ENCODE results near the gene FBXO11. TPM values are rescaled to one million over a fixed set of nuclear protein-coding genes. Genes with fewer than 3 reads are reported as not detected.

The FBXO11 gene
- total RNA-seq, 1 donor from 2014 or later, result 83.9 TPM

GRCh38 chr2:47810850-47811249 is 95.4 kb downstream of the FBXO11 start:
- TF ChIP-seq, protein P1, sequence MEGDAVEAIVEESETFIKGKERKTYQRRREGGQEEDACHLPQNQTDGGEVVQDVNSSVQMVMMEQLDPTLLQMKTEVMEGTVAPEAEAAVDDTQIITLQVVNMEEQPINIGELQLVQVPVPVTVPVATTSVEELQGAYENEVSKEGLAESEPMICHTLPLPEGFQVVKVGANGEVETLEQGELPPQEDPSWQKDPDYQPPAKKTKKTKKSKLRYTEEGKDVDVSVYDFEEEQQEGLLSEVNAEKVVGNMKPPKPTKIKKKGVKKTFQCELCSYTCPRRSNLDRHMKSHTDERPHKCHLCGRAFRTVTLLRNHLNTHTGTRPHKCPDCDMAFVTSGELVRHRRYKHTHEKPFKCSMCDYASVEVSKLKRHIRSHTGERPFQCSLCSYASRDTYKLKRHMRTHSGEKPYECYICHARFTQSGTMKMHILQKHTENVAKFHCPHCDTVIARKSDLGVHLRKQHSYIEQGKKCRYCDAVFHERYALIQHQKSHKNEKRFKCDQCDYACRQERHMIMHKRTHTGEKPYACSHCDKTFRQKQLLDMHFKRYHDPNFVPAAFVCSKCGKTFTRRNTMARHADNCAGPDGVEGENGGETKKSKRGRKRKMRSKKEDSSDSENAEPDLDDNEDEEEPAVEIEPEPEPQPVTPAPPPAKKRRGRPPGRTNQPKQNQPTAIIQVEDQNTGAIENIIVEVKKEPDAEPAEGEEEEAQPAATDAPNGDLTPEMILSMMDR (conservative IDR thresholded peaks at IDR 0.05), result no peak
- no peak for DNase-seq (ENCODE audit: extremely low spot score, unreplicated experiment)
- no peaks in the 10 kb centered on the region for H3K9me3 Mint-ChIP-seq
- no peaks in the 10 kb centered on the region for H3K4me1 Mint-ChIP-seq (ENCODE audit: unreplicated experiment)
- H3K36me3 Mint-ChIP-seq, result peaks cover 50% of the 10 kb centered on the region
- H3K27me3 Mint-ChIP-seq, result no peaks in the 10 kb centered on the region
- H3K27ac Mint-ChIP-seq, result no peak overlapping the region
- H3K4me3 Mint-ChIP-seq, result no peak overlapping the region

GRCh38 chr2:47809903-47810302 is 96.4 kb downstream of the FBXO11 start:
- Mint-ChIP-seq H3K27me3 (no peaks in the 10 kb centered on the region), H3K9me3 (no peaks in the 10 kb centered on the region), H3K36me3 (peaks cover 47% of the 10 kb centered on the region), H3K4me3 (no peak overlapping the region), H3K27ac (no peak overlapping the region), H3K4me1 (ENCODE audit: unreplicated experiment) (no peaks in the 10 kb centered on the region)
- TF ChIP-seq, protein P1 (conservative IDR thresholded peaks at IDR 0.05), result no peak
- DNase-seq (ENCODE audit: extremely low spot score, unreplicated experiment), result no peak

DNA sequence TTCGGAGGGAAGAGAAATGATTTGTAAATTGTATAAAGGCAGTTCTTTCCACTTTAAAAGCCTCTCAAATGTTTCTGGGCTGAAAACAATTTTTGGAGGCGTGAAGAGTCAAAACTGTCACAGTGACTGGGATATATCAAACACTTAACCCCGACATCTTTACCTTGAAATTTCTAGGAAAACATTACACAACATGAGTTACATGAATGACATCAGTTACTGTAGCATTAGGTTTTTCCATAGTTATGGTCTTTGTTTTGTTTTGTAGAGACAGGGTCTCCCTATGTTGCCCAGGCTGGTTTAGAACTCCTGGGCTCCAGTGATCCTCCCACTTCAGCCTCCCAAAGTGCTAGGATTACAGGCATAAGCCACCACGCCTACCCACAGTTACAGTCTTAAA is 97.7 kb downstream of the FBXO11 start:
- no peak overlapping the region for H3K27ac Mint-ChIP-seq
- H3K4me3 Mint-ChIP-seq, result no peak overlapping the region
- TF ChIP-seq, protein P1 (conservative IDR thresholded peaks at IDR 0.05), result no peak
- H3K9me3 Mint-ChIP-seq, result peaks cover under 1% of the 10 kb centered on the region
- peaks cover 49% of the 10 kb centered on the region for H3K36me3 Mint-ChIP-seq
- no peaks in the 10 kb centered on the region for H3K27me3 Mint-ChIP-seq
- no peak for DNase-seq (ENCODE audit: extremely low spot score, unreplicated experiment)
- no peaks in the 10 kb centered on the region for H3K4me1 Mint-ChIP-seq (ENCODE audit: unreplicated experiment)

- no peak for DNase-seq (ENCODE audit: extremely low spot score, unreplicated experiment)
- TF ChIP-seq, protein P1 (conservative IDR thresholded peaks at IDR 0.05), result no peak
- peaks cover 7% of the 10 kb centered on the region for H3K9me3 Mint-ChIP-seq
- no peak overlapping the region for H3K4me3 Mint-ChIP-seq
- H3K36me3 Mint-ChIP-seq, result peaks cover 57% of the 10 kb centered on the region
- H3K27ac Mint-ChIP-seq, result no peak overlapping the region
- no peaks in the 10 kb centered on the region for H3K4me1 Mint-ChIP-seq (ENCODE audit: unreplicated experiment)
- no peaks in the 10 kb centered on the region for H3K27me3 Mint-ChIP-seq
These were observed 100.4 kb downstream of the FBXO11 start for GRCh38 chr2:47805850-47806249.

DNA sequence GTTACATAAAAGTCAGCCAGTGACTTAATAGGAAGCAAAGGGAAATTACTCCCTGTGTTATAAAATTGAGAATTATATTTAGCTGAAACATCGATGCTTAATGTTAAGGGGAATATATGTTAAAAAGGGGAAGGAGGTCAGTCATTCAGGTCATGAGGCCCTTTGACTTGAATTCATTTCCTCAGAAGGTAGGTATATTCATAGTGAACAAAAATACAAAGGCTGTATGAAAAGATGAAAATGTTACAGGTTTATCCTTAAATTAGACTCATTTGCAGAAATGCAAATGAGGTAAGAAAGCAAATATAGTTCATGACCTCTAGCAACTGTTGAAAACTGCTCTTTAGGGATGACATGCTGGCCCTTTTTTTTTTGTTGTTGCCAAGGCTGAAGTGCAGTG is 102.5 kb downstream of the FBXO11 start:
- Mint-ChIP-seq H3K36me3 (peaks cover 73% of the 10 kb centered on the region), H3K4me3 (no peak overlapping the region), H3K4me1 (ENCODE audit: unreplicated experiment) (no peaks in the 10 kb centered on the region), H3K27me3 (no peaks in the 10 kb centered on the region), H3K9me3 (peaks cover 7% of the 10 kb centered on the region), H3K27ac (no peak overlapping the region)
- no peak for DNase-seq (ENCODE audit: extremely low spot score, unreplicated experiment)
- TF ChIP-seq, protein P1 (conservative IDR thresholded peaks at IDR 0.05), result no peak

DNA sequence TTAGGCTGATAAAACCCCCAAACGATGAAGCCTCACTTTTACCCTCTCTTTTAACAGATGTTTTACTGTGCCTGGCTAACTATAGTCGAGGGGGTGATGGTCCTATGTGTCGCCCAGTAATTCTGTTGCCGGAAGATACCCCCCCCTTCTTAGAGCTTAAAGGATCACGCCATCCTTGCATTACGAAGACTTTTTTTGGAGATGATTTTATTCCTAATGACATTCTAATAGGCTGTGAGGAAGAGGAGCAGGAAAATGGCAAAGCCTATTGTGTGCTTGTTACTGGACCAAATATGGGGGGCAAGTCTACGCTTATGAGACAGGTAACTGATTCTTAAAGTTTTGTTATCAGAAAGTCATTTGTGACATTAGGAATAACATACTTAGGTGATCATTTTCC is 102.9 kb downstream of the FBXO11 start:
- H3K36me3 Mint-ChIP-seq, result peaks cover 76% of the 10 kb centered on the region

More for the DNA sequence above, 102.9 kb downstream of the FBXO11 start:
- Mint-ChIP-seq H3K4me3 (no peak overlapping the region), H3K27me3 (no peaks in the 10 kb centered on the region), H3K4me1 (ENCODE audit: unreplicated experiment) (no peaks in the 10 kb centered on the region), H3K9me3 (peaks cover 7% of the 10 kb centered on the region), H3K27ac (no peak overlapping the region)
- TF ChIP-seq, protein P1 (conservative IDR thresholded peaks at IDR 0.05), result no peak
- DNase-seq (ENCODE audit: extremely low spot score, unreplicated experiment), result no peak

Data from type B pancreatic cell (in vitro differentiated cells).